Prostate gland (tissue), 2 donors: ENCODE measurements around the gene RBFOX2. TPM values are rescaled to one million over a fixed set of nuclear protein-coding genes. Genes with fewer than 3 reads are reported as not detected.

Source experiments
- DNase-seq: peaks from one replicate; pipeline ENCODE4 v3.0.0-alpha.2; 2019; ENCODE audit warnings: low spot score
- H3K27ac ChIP-seq, 2 donors: fragments of 200-600 bp; sonication (generic); 2 replicates each; pipeline ENCODE4 v1.5.1; 2017 to 2019
- H3K27me3 ChIP-seq: fragments of 200-600 bp; sonication (generic); replicated peaks from 2 replicates; pipeline ENCODE4 v1.5.1; 2019; ENCODE audit not compliant: insufficient read depth
- H3K36me3 ChIP-seq, 2 donors: fragments of 200-600 bp; sonication (generic); 1 replicate in 1 of 2; 2 replicates in 1 of 2; pipeline versions ENCODE4 v1.5.1 to v1.8.1; 2017 to 2019
- H3K4me1 ChIP-seq: fragments of 200-600 bp; sonication (generic); replicated peaks from 2 replicates; pipeline ENCODE4 v1.5.1; 2019
- H3K4me3 ChIP-seq, 2 donors: fragments of 200-600 bp; sonication (generic); 2 replicates each; pipeline ENCODE4 v1.5.1; 2017 to 2019
- H3K9me3 ChIP-seq: fragments of 200-600 bp; sonication (generic); 2 replicates; pipeline ENCODE4 v1.5.1; 2017
- POLR2A ChIP-seq: fragments of 450-650 bp; IDR thresholded peaks from one replicate; pipeline ENCODE4 v1.6.1; 2016; ENCODE audit warnings: antibody characterized with exemption, mild to moderate bottlenecking
- POLR2AphosphoS5 ChIP-seq: sonication (generic); formaldehyde crosslinking; IDR thresholded peaks from one replicate; pipeline ENCODE4 v1.6.1; 2017; ENCODE audit warnings: antibody characterized with exemption
- WGBS: methylation state at CpG from one replicate; pipeline ENCODE4 v1.1.5; 2018; 5-methylcytosine and 5-hydroxymethylcytosine counted together
- intact Hi-C: fragments of 100-400 bp; cut with DNase I; formaldehyde crosslinking; loops from one replicate; pipeline ENCODE4 v1.14.2; 2022
- total RNA-seq, 2 donors: library from RNA; depleted of rRNA; stranded (reverse); fragments of >200 nt; gene quantifications; one replicate each; pipeline ENCODE4 v1.1.0, GENCODE V29; 2016
- TF ChIP-seq, protein P1 (sequence below), 4 experiments: fragments of 200-600 bp in 2 of 4; fragments of 450-650 bp in 2 of 4; sonication (generic) in 2 of 4; IDR thresholded peaks; 1 replicate in 3 of 4; 2 replicates in 1 of 4; pipeline ENCODE4 v1.5.1; 2016 to 2019; ENCODE audit warnings: antibody characterized with exemption in 4 of 4, mild to moderate bottlenecking in 2 of 4, moderate library complexity in 2 of 4

Gene RBFOX2
- total RNA-seq, 2 donors from 2014 or later, result 59.8 to 79.4 TPM

DNA sequence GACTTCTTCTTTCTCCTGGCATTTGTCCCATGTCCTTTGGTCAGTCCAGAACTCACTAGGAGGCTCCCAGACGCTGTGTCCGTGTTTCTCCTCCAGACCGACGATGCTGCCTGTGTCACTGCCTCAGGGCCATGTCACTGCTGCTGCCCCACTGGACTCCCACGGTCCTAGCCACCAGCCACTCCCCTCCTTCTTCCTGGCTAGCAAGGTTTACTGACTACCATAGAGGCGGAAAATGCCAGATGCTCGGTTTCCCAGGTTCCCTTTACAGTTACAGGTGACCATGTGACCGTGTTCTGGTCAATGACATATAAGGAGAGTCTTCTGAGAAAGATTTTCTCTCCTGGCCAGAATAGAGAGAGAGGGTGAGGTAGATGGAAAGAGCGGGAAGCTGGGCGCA, 40.7 kb upstream of the RBFOX2 start:
- no peak for DNase-seq
- intact Hi-C loops, result loop anchor here (5.0 kb wide), 1 partner anchor 442 kb away; no protein-coding TSS in a partner anchor
- Histone ChIP-seq H3K4me3 (no peak overlapping the region), H3K27ac (no peak overlapping the region), H3K9me3 (no peaks in the 10 kb centered on the region), H3K36me3 (no peaks in the 10 kb centered on the region), H3K4me1 (no peaks in the 10 kb centered on the region), H3K27me3 (no peaks in the 10 kb centered on the region)
- WGBS, result 92% methylated on average over 10 of the region's 10 CpGs
- TF ChIP-seq, protein P1, sequence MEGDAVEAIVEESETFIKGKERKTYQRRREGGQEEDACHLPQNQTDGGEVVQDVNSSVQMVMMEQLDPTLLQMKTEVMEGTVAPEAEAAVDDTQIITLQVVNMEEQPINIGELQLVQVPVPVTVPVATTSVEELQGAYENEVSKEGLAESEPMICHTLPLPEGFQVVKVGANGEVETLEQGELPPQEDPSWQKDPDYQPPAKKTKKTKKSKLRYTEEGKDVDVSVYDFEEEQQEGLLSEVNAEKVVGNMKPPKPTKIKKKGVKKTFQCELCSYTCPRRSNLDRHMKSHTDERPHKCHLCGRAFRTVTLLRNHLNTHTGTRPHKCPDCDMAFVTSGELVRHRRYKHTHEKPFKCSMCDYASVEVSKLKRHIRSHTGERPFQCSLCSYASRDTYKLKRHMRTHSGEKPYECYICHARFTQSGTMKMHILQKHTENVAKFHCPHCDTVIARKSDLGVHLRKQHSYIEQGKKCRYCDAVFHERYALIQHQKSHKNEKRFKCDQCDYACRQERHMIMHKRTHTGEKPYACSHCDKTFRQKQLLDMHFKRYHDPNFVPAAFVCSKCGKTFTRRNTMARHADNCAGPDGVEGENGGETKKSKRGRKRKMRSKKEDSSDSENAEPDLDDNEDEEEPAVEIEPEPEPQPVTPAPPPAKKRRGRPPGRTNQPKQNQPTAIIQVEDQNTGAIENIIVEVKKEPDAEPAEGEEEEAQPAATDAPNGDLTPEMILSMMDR (IDR thresholded peaks at IDR 0.05), result no peak
- TF ChIP-seq POLR2AphosphoS5 (no peak), POLR2A (no peak)

DNA sequence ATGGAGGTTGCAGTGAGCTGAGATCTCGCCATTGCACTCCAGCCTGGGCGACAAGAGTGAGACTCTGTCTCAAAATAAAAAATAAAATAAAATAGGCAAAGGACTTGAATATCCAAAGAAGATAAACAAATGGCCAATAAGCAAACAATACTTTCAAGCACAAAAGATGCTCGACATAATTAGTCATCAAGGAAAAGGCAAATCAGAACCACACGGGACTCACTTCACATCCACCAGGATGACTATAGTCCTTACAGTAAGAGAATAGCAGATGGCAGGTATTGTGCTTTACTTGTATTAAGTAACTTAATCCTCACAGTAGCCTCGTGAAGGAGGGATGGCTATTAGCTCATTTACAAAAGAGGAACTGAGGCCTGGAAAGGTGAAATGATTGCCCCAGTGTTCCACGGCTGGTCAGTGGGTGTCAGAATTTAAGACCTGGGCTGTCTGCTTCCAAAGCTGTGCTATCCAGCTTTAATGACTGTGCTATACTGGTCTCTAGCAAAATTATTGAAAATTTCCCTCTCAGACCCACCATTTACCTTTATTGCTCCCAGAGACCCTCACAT, 40.2 kb upstream of the RBFOX2 start:
- no peak for DNase-seq
- TF ChIP-seq, protein P1 (IDR thresholded peaks at IDR 0.05), result no peak
- no peak for TF ChIP-seq POLR2AphosphoS5
- TF ChIP-seq POLR2A, result no peak
- Histone ChIP-seq H3K27me3 (no peaks in the 10 kb centered on the region), H3K36me3 (no peaks in the 10 kb centered on the region), H3K4me3 (no peak overlapping the region), H3K9me3 (no peaks in the 10 kb centered on the region), H3K4me1 (no peaks in the 10 kb centered on the region), H3K27ac (no peak overlapping the region)
- intact Hi-C loops, result loop anchor here (5.0 kb wide), 1 partner anchor 442 kb away; no protein-coding TSS in a partner anchor
- WGBS, result 68% methylated on average over 6 of the region's 6 CpGs

- no peak for DNase-seq
- Histone ChIP-seq H3K4me3 (no peak overlapping the region), H3K4me1 (no peaks in the 10 kb centered on the region), H3K9me3 (no peaks in the 10 kb centered on the region), H3K27ac (no peak overlapping the region), H3K36me3 (no peaks in the 10 kb centered on the region), H3K27me3 (no peaks in the 10 kb centered on the region)
- no peak for TF ChIP-seq POLR2AphosphoS5
- TF ChIP-seq, protein P1 (IDR thresholded peaks at IDR 0.05), result no peak
- no peak for TF ChIP-seq POLR2A
- intact Hi-C loops, result loop anchor here (2.0 to 5.0 kb wide), 2 partner anchors 136 to 440 kb away; no protein-coding TSS in a partner anchor
These were observed 38.6 kb upstream of the RBFOX2 start for GRCh38 chr22:36067235-36067558.

GRCh38 chr22:36065775-36066544, 37.3 kb upstream of the RBFOX2 start:
- Histone ChIP-seq H3K4me1 (no peaks in the 10 kb centered on the region), H3K27ac (peak overlapping the region; percentile 75 to 92), H3K36me3 (no peaks in the 10 kb centered on the region), H3K4me3 (peak overlapping the region; percentile 38 to 42), H3K9me3 (no peaks in the 10 kb centered on the region), H3K27me3 (no peaks in the 10 kb centered on the region)
- intact Hi-C loops, result loop anchor here (1.0 to 5.0 kb wide), 3 partner anchors 57 to 439 kb away; no protein-coding TSS in a partner anchor
- WGBS, result 2% methylated on average over 45 of the region's 54 CpGs
- peak; percentile 20 for TF ChIP-seq POLR2A
- TF ChIP-seq, protein P1 (IDR thresholded peaks at IDR 0.05), result peak; percentile 99 to 100 (median 100)
- peak; percentile 62 for TF ChIP-seq POLR2AphosphoS5
- DNase-seq, result peak; percentile 87

DNA sequence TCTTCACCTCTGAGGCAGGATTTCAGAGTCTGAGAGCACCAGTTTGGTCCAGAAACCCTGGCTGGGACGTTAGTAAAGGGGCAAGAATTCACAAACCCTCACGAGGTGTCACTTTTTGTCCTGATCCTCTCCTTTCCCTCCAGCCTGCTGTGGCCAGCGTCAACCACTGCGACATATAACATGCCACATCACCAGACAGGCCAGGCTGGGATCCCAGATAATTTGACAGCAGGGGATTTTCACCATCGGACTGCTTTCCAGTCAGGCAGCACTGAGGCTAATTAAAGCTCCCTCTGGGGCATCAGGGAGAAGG, 36.8 kb upstream of the RBFOX2 start:
- H3K36me3 ChIP-seq, result no peaks in the 10 kb centered on the region
- no peaks in the 10 kb centered on the region for H3K4me1 ChIP-seq
- H3K4me3 ChIP-seq, result peak overlapping the region; percentile 38 to 42
- no peak for TF ChIP-seq POLR2A
- TF ChIP-seq, protein P1 (IDR thresholded peaks at IDR 0.05), result no peak
- no peak for TF ChIP-seq POLR2AphosphoS5
- no peaks in the 10 kb centered on the region for H3K27me3 ChIP-seq
- H3K9me3 ChIP-seq, result no peaks in the 10 kb centered on the region
- no peak for DNase-seq
- intact Hi-C loops, result loop anchor here (5.0 kb wide), 1 partner anchor 438 kb away; no protein-coding TSS in a partner anchor
- WGBS, result 3% methylated on average over 5 of the region's 5 CpGs
- H3K27ac ChIP-seq, result peak overlapping the region; percentile 75 to 92
